Measurements from ENCODE around the gene LMBR1L.
A peak's percentile ranks its signal among the peaks of the same experiment; 100 is the strongest.
"Not testable (repeated sequence)": the region's sequence is repeated elsewhere in the genome, so short reads cannot be mapped to it uniquely, and the experiment has no call there.

LMBR1L gene, protein sequence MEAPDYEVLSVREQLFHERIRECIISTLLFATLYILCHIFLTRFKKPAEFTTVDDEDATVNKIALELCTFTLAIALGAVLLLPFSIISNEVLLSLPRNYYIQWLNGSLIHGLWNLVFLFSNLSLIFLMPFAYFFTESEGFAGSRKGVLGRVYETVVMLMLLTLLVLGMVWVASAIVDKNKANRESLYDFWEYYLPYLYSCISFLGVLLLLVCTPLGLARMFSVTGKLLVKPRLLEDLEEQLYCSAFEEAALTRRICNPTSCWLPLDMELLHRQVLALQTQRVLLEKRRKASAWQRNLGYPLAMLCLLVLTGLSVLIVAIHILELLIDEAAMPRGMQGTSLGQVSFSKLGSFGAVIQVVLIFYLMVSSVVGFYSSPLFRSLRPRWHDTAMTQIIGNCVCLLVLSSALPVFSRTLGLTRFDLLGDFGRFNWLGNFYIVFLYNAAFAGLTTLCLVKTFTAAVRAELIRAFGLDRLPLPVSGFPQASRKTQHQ

DNA sequence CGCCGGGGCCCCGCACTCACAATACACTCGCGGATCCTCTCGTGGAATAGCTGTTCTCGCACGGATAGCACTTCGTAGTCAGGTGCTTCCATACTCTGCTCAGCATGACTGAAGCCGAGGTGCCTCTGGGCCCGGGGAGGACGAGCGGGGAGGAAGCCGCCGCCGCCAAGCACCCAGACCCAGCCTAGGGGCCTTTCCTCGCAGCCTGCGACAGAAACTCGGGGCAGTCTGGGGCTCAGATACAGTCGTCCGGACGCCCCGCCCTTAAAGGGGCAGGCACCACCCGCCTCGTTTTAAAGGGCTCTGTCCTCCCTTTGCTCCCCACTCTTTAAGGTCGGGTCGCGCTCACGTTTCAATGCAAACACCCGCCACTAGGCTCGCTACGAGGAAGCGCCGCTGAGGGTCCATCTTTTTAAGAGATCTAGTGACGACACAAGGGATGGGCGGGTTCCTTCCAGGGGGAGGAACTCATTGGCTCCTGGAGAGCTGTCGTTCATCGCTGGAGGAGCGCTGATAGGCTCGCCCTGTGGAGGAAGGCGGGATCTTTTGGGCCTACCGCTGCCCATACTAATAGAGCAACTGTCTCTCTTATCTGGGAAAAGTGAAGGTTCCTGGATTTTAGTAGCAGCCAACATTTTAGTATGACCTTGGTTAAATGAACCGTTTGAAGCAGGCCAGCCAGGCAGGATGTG is at the start of gene LMBR1L:
TSS of gene LMBR1L (minus strand) at position 384 of the 692 bp plus-strand sequence. CDS start at position 92, 292 bp downstream.
- ATAC-seq = peak; percentile 98 to 99

- no peak for ATAC-seq
These were observed 49.8 kb upstream of the LMBR1L start for GRCh38 chr12:49160399-49160798.

- no peak for ATAC-seq
These were observed 43.6 kb upstream of the LMBR1L start for GRCh38 chr12:49154221-49154620.

GRCh38 chr12:49147384-49147783 is 36.7 kb upstream of the LMBR1L start:
- ATAC-seq = no peak

- no peak for ATAC-seq
These were observed 35.8 kb upstream of the LMBR1L start for GRCh38 chr12:49146406-49146805.

GRCh38 chr12:49144384-49144783 is 33.7 kb upstream of the LMBR1L start:
- ATAC-seq = no peak

- no peak for ATAC-seq
These were observed 28.4 kb upstream of the LMBR1L start for GRCh38 chr12:49138999-49139398.

GRCh38 chr12:49138587-49138986 is 27.9 kb upstream of the LMBR1L start:
- no peak for ATAC-seq

GRCh38 chr12:49137476-49137875 is 26.8 kb upstream of the LMBR1L start:
- no peak for ATAC-seq

DNA sequence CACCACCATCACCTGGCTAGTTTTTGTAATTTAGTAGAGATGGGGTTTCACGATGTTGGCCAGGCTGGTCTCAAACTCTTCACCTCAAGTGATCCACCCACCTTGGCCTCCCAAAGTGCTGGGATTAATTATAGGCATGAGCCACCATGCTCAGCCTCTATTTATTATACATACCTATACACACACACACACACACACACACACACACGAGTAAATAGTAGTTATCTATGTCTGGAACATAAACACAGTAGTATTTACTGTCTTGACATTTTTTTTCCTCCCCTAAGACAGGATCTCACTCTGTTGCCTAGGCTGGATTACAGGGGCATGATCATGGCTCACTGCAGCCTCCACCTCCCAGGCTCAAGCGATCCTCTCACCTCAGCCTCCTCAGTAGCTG is 26.4 kb upstream of the LMBR1L start:
- not testable (repeated sequence) for ATAC-seq

- ATAC-seq = no peak
These were observed 22.9 kb upstream of the LMBR1L start for GRCh38 chr12:49133590-49133989.

- ATAC-seq = no peak
These were observed 22.4 kb upstream of the LMBR1L start for GRCh38 chr12:49133014-49133413.

- no peak for ATAC-seq
These were observed 21.3 kb upstream of the LMBR1L start for GRCh38 chr12:49131894-49132461.

DNA sequence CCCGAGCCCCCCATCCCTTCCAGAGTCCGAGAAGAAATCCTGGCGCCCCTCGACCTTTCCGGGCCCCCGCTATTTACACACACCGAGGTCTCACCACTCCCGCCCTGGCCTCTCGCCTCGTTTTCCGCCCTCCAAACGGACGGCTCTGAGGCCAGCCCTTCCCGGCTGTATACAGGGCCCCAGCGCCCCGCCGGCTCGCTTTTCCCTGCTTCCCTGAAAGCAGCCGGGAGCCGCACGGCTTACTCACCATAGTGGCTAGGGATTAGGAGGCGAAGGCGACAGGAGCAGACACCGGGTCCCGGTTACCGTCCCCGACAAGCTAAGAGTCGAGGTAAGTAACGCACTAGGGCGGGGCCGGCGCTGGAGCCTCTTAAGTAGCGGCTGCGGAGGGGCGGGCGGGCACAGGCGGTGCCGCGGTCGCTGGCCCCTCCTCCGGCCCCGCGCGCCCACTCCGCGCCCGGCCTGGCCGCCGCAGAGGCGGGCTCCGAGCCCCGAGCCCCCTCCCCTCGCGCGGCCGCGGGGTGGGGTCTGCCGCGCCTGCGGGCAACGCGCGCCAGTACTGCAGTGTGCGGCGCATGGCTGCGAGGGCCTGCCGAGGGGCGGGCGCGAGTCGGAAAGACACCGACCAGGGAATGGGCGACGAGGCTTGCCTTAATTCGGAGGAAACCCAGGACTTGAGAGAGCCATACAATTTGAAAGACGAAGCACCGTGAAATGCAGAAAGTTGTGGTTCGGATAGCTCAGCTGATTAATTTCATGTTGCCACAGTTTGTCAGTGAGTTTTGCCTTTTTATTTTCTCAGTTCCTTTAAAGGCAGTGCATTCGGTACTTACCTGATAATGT is 20.6 kb upstream of the LMBR1L start, which contains the start of gene TUBA1B:
TSS of gene TUBA1B (minus strand) at position 345 of the 843 bp plus-strand sequence. CDS start at position 250, 95 bp downstream.
- ATAC-seq = peak; percentile 76 to 85

GRCh38 chr12:49130151-49131050 is 19.8 kb upstream of the LMBR1L start:
- peak; percentile 64 to 66 for ATAC-seq

DNA sequence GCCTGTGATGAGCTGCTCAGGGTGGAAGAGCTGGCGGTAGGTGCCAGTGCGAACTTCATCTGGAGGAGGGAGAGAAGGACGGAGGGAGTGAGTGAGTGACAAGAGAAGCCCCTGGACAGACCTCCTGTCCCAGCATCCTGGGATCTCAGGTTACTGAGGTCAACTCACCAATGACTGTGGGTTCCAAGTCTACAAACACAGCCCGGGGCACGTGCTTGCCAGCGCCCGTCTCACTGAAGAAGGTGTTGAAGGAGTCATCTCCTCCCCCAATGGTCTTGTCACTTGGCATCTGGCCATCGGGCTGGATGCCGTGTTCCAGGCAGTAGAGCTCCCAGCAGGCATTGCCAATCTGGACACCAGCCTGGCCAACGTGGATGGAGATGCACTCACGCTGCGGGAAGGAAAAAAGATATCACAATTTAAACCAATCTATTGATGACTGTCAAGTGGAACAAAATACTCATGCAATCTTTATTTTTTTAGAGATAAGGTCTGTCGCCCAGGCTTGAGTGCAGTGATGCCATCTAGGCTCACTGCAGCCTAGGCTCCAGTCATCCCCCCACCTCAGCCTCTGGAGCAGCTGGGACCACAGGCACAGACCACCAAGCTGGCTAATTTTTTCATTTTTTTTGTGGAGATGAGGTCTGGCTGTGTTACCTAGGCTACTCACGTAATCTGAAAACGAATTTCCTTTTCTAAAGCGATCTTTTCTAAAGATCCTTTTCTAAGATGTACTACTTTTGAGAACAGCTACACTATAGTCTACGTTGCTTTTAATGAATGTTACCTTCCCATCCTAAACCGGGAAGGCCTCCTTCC is 18.9 kb upstream of the LMBR1L start:
- no peak for ATAC-seq

GRCh38 chr12:49127971-49128370 is 17.3 kb upstream of the LMBR1L start:
- not testable (repeated sequence) for ATAC-seq

GRCh38 chr12:49126852-49127763 is 16.5 kb upstream of the LMBR1L start:
- no peak for ATAC-seq

GRCh38 chr12:49121047-49121696 is 10.5 kb upstream of the LMBR1L start:
- ATAC-seq = no peak

All from activated CD4-positive, CD25-positive, alpha-beta regulatory T cell treated with anti-CD3 and anti-CD28 coated beads, Interleukin-2, amount 50 U/mL, for 24 hours (primary cell).